Measurements from ENCODE around the gene CLASRP. TPM values are rescaled to one million over a fixed set of nuclear protein-coding genes. Genes with fewer than 3 reads are reported as not detected.
"Not testable (repeated sequence)": the region's sequence is repeated elsewhere in the genome, so short reads cannot be mapped to it uniquely, and the experiment has no call there.

CLASRP gene, protein sequence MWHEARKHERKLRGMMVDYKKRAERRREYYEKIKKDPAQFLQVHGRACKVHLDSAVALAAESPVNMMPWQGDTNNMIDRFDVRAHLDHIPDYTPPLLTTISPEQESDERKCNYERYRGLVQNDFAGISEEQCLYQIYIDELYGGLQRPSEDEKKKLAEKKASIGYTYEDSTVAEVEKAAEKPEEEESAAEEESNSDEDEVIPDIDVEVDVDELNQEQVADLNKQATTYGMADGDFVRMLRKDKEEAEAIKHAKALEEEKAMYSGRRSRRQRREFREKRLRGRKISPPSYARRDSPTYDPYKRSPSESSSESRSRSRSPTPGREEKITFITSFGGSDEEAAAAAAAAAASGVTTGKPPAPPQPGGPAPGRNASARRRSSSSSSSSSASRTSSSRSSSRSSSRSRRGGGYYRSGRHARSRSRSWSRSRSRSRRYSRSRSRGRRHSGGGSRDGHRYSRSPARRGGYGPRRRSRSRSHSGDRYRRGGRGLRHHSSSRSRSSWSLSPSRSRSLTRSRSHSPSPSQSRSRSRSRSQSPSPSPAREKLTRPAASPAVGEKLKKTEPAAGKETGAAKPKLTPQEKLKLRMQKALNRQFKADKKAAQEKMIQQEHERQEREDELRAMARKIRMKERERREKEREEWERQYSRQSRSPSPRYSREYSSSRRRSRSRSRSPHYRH
- 5.9 and 9.1 TPM in 2 replicates for total RNA-seq

GRCh38 chr19:45038931-45039893 is at the start of gene CLASRP:
Gene CLASRP, plus strand, starts transcription at chr19:45039045. Its CDS starts 1,168 bp downstream, at chr19:45040213.
- peak; percentile 90 to 94 for DNase-seq (ENCODE audit: low read depth in 2 of 2)

DNA sequence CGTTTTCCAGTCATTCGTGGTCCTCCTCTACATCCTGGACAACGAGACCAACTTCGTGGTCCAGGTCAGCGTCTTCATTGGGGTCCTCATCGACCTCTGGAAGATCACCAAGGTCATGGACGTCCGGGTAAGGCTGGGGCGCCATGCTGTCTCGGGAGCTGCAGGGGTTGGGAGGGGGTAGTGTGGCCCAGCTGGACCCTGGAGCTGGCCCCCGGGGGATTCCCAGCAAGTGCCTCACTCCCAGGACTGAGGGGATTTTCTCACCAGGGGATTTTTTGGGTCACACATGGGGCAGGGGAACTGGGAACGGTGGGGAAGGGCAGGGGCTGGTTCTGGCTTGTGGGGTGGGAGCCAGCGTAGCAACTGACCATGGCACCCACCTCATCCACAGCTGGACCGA is 48.4 kb upstream of the CLASRP start:
- no peak for DNase-seq (ENCODE audit: low read depth in 2 of 2)

GRCh38 chr19:44990966-44991365 is 47.9 kb upstream of the CLASRP start:
- no peak for DNase-seq (ENCODE audit: low read depth in 2 of 2)

DNA sequence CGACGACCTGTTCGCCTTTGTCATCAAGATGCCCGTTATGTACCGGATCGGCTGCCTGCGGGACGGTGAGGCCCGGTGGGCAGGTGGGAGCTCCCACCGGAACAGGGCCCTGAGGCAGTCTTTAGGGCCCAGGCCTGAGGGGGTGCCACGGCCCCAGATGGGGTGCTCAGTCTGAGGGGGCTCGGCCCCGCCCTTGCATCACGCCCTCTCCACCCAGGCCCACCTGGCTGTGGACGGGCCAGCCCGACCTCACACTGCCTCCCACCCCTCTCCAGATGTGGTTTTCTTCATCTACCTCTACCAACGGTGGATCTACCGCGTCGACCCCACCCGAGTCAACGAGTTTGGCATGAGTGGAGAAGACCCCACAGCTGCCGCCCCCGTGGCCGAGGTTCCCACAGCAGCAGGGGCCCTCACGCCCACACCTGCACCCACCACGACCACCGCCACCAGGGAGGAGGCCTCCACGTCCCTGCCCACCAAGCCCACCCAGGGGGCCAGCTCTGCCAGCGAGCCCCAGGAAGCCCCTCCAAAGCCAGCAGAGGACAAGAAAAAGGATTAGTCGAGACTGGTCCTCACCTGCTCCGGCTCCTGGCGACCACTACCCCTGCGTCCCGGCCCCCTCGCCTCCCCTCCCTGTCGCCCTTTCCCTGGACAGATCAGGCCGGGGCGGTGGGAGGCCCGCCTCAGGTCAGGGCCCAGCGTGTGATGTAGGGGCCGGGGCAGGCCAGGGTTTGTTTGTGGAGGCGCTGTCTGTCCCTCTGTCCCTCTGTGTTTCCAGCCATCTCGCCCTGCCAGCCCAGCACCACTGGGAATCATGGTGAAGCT is 46.3 kb upstream of the CLASRP start:
- no peak for DNase-seq (ENCODE audit: low read depth in 2 of 2)

DNA sequence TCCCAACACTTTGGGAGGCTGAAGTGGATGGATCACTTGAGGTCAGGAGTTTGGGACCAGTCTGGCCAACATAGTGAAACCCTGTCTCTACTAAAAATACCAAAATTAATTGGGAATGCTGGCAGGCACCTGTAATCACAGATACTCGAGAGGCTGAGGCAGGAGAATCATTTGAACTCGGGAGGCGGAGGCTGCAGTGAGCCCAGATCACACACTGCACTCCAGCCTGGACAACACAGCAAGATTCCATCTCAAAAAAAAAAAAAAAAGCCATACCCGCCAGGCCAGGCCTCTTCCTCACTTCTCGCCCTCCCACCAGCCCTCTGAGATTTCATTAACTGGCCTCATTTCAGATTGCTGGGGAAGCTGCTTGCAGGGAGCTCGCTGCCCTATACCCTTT is 45.3 kb upstream of the CLASRP start:
- DNase-seq (ENCODE audit: low read depth in 2 of 2): no peak

DNA sequence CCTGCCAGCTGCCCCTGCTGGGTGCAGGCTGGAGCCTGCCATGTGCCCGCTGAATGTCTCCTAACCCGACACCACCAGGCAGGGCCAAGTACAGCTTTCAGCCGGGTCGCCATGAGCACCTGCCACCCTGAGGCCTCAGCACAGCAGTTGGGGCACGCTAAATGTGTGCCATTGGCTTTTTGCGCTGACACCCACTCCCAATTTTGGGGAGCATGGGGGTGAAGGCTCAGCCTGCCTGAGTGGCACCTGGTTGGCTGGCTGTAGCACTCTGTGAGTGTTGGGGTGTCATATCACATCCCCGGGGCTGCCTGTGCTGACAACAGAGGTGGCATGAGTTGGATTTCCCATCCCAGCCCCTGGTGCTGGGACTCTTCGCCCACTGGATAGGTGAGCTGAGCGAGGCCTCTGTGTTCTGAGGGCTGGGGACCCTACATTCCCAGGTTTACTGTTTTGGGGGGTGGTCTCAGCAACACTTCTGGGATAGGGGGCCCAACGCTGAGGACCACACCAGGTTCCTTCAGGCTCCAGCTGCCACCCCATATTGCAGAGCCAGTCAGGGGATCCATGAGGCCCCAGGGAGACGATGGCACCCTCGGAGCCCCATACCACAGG is 44.8 kb upstream of the CLASRP start:
- no peak for DNase-seq (ENCODE audit: low read depth in 2 of 2)

DNA sequence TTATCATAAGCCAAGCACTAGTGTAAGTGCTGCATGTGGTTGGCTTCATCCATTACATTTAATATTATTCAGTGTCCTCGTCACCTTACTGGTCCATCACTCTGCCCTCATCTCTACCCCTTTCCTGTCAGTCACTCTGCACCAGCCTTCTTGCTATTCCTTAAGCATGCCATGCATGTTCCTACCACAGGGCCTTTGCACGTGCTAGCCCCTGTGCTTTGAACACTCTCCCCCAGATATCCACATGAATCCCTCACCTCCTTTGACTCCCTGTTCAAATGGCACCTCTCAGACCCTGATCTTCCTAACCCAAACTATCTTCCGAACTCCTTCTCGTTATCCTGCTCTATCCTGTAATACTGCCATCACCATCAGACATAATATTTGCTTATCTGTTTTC is 40.8 kb upstream of the CLASRP start:
- no peak for DNase-seq (ENCODE audit: low read depth in 2 of 2)

DNA sequence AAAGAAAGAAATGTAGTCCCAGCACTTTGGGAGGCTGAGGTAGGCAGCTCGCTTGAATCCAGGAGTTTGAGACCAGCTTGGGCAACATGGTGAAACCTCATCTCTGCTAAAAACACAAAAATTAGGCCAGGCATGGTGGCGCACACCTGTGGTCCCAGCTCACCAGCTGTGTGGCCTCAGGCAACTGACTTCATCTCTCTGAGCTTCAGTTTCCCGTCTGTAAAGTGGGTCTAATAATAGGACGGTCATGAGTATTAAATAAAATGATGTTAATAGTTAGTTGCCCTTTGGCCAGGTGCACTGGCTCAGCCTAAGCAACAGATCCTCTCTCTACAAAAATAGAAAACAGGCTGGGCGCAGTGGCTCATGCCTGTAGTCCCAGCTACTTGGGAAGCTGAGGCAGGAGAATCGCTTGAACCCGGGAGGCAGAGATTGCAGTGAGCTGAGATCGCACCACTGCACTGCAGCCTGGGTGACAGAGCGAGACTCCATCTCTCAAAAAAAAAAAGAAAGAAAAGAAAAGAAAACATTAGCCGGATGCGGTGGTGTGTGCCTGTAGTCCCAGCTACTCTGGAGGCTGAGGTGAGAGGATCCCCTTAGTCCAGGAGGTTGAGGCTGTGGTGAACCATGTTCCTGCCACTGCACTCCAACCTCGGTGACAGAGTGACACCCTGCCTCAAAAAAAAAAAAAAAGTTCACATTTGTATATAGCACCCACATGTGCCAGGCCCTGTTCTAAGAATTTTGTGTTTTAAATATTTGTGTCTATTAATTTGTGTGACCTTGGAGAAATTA is 39.5 kb upstream of the CLASRP start:
- DNase-seq (ENCODE audit: low read depth in 2 of 2): not testable (repeated sequence)

- not testable (repeated sequence) for DNase-seq (ENCODE audit: low read depth in 2 of 2)
Observed at GRCh38 chr19:45000665-45001064, 38.2 kb upstream of the CLASRP start.

- peak; percentile 93 to 96 for DNase-seq (ENCODE audit: low read depth in 2 of 2)
Observed at GRCh38 chr19:45001087-45001739, 37.6 kb upstream of the CLASRP start, which contains the start of gene RELB. Gene RELB, plus strand, starts transcription at chr19:45001464. Its CDS starts 116 bp downstream, at chr19:45001580.

DNA sequence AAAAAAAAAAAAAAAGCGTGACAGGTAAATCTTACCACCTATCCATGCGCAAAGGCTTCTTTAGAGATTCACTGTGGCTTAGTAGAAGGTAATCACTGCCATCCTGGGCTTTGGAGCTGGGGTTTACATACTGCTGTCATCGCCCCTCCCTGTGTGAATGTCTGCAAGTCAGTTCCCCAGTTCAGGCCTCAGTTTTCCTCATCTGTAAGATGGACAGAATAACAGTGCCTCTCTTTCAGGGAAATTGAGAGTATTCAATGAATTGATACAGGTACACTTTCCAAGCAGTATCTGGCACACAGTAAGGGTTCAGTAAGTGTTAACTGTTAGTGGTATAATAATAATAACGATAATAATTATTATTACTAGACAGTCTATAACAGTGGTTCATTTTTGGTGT is 35.4 kb upstream of the CLASRP start:
- no peak for DNase-seq (ENCODE audit: low read depth in 2 of 2)

GRCh38 chr19:45005787-45006186 is 33.1 kb upstream of the CLASRP start:
- DNase-seq (ENCODE audit: low read depth in 2 of 2): no peak

GRCh38 chr19:45008552-45008951 is 30.3 kb upstream of the CLASRP start:
- DNase-seq (ENCODE audit: low read depth in 2 of 2): no peak

GRCh38 chr19:45009625-45010255 is 29.1 kb upstream of the CLASRP start:
- no peak for DNase-seq (ENCODE audit: low read depth in 2 of 2)

DNA sequence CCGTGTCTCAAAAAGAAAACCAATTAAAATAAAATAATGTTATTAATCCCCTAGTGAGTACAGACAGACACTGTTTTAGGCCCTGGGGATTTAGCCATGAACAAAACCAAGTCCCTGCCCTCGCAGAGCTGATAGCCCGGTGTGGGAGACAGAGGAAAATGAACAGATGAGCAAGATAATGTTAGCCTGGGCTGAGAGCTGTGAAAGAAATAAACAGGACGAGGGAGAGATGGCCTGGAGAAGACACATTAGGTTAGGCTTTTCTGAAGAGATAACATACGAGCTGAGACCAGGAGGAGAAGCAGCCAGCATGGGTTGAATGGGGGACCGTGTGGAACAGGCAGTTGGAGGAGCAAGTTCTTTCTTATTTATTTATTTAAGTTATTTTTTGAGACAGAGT is 28.5 kb upstream of the CLASRP start:
- DNase-seq (ENCODE audit: low read depth in 2 of 2): no peak

- no peak for DNase-seq (ENCODE audit: low read depth in 2 of 2)
Observed at GRCh38 chr19:45011959-45012358, 26.9 kb upstream of the CLASRP start.

DNA sequence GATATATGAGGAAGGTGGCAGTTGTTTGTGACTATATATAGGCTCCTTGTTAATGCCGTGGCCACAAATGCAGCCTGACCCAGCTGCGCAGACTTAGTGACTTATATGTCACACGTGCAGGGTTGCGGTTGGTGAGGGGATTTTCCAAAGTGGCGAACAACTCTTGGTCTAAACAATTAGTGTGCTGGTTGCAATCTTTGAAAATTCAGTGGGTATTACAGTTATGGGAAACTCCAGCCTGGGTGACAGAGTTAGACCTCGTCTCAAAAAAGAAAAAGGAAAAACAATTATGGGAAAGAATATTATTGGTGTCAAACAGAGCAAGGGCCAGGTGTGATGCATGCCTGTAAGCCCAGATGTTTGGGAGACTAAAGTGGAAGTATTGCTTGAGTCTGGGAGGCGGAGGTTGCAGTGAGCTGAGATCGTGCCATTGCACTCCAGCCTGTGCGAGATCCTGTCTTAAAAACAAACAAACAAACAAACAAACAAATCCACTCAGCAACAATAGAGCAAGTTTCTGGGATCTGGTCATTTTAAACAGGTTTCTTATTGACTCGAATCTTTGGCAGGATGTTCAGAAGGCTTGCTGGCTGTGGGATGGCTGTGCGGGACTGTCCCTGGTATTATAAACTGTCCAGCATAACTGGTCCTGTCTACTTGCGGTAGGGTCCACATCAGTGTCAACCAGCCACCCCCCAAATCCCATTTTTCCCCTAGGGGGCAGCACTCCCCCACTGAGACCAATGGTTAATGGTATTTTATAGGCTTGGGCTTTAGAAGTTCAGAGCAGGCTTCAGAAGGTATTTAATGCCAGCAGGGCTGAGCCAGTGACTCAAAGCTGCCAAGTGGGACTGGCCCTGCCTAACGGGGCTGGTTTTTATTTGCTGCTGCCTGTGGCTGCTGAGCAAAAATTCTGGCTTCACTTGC is 22.2 kb upstream of the CLASRP start:
- peak; percentile 59 to 78 for DNase-seq (ENCODE audit: low read depth in 2 of 2)

Measured in lung microvascular endothelial cell (primary cell).